Gastrocnemius medialis (tissue), 4 donors: ENCODE measurements around the gene PDZRN4.

ENCODE experiments used
- CTCF ChIP-seq, 5 experiments: fragments of 450-650 bp in 3 of 5; fragments of 200-600 bp in 2 of 5; sonication (generic) in 2 of 5; IDR thresholded peaks in 4 of 5; conservative IDR thresholded peaks in 1 of 5; 1 replicate in 4 of 5; 2 replicates in 1 of 5; pipeline ENCODE4 v1.5.1; 2016 to 2019; ENCODE audit warnings: antibody characterized with exemption in 5 of 5, mild to moderate bottlenecking in 3 of 5, moderate library complexity in 3 of 5
- POLR2A ChIP-seq, 2 donors: fragments of 450-650 bp; IDR thresholded peaks; one replicate each; pipeline ENCODE4 v1.6.1; 2017; ENCODE audit warnings: antibody characterized with exemption in 2 of 2, mild to moderate bottlenecking in 2 of 2, moderate library complexity in 2 of 2

GRCh38 chr12:41511247-41511646, 323.1 kb downstream of the PDZRN4 start:
- TF ChIP-seq CTCF (IDR thresholded peaks at IDR 0.05 in 4 of 5, conservative IDR thresholded peaks at IDR 0.05 in 1 of 5) (no peak), POLR2A (IDR thresholded peaks at IDR 0.05) (no peak)
